Activated T-cell treated with anti-CD3 and anti-CD28 coated beads for 1 hour (primary cell): ENCODE data around the gene CYP3A4.
"Not testable (repeated sequence)": the region's sequence is repeated elsewhere in the genome, so short reads cannot be mapped to it uniquely, and the experiment has no call there.

Experiments used
- DNase-seq: peaks from one replicate; pipeline ENCODE4 v3.0.0-alpha.2; 2020; ENCODE audit warnings: low read depth

Gene CYP3A4

DNA sequence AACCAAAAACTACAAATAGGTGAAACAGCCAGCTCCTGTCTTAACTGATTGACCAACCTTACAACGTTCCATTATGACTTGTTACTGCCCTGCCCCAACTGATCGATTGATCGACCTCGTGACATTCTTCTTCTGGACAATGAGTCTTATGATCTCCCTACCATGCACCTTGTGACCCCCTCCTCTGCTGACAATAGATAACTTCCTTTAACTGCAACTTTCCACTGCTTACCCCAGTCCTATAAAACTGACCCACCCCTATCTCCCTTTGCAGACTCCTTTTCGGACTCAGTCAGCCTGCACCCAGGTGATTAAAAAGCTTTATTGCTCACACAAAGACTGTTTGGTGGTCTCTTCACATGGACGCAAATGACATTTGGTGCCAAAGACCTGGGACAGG, 60.8 kb downstream of the CYP3A4 start:
- not testable (repeated sequence) for DNase-seq

DNA sequence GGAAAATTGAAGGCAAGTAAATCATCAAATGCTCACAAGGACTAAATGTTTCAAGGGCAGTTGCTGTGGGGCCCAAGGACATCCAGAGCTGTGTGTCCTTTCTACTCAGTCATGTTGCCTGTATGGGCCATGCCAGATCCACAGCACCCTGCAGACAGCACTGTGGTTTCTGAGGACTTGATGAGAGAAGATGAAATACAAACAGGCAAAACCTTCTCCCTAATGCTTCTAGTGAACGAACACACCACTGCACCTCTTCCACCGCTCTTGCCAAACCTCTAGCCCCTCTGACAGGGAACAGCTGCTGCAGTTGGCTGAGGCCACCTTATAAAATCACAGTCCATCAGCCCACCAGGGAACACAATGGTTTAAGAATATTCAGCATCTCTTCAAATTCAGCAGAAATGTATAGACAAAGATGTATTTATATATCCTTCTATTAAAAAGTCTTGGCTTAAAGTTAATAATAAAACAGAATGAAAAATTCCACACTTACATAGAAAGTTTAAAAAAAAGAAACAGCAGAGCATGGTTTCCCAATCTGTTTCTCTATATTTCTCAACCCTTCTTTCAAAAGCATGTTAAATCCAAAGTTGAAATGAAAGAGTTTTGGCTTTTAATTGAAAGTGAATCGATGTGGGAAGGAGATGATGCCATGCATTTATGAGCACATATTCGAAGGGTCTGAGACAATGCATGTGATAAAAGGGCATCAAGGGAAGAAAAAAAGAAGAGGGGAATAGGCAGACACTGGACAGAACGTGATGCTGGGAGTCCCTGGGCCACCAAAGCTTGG, 63.0 kb downstream of the CYP3A4 start:
- DNase-seq, result no peak

DNA sequence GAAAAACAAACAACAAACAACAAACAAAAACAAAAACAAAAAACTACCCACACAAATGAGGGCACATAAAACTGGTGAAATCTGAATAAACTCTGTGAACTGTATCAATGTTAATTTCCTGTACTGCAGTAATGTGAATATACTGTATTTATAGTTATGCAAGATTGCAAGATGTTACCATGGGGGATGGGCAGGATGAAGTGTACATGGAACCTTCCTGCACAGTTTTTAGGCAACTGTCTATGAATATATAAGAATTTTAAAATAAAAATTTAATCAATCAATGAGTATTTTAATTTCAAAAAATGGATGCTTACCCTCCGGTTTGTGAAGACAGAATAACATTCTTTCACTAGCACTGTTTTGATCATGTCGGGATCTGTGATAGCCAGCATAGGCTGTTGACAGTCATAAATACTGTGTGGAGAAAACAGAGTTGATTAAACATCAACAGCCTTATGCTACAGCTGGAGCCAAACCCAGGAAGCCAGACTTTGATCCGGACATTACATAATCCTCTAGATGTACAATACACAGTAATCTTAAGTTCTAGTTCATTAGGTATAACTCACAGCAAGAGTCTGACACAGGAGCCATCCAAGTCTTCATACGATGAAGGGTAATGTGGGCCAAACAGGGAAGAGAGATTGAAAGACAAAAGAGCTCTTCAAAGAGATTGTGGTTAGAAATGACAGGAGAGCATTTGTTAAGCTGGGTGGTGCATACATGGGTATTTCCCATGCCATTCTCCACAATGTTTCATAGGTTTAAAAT, 63.8 kb downstream of the CYP3A4 start:
- DNase-seq, result no peak

DNA sequence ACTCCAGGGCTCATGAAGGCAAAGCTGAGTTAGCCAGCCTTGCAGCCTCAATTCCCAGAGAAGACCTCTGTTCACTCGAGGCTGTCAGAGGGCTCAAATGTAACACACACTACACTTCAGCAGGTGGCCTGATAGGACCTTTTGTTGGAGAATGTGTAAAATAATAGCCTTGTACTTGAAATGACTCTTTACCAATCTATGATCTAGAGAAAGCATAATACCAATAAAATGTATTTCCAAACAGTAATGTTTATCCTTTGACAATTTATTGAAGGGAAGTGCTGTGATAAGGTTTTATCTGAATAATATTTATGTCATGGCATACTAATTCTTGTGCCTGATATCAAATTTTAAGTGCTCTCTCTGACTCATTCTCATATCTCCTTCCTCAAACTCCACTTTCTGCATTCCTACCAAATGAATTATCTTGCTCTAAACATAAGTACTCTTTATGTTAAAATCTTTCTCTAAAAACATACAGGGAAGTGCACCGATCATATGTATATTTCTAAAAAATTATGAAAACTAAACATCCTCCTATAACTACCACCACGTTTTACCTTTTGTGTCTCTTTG, 69.9 kb downstream of the CYP3A4 start:
- DNase-seq, result no peak

DNA sequence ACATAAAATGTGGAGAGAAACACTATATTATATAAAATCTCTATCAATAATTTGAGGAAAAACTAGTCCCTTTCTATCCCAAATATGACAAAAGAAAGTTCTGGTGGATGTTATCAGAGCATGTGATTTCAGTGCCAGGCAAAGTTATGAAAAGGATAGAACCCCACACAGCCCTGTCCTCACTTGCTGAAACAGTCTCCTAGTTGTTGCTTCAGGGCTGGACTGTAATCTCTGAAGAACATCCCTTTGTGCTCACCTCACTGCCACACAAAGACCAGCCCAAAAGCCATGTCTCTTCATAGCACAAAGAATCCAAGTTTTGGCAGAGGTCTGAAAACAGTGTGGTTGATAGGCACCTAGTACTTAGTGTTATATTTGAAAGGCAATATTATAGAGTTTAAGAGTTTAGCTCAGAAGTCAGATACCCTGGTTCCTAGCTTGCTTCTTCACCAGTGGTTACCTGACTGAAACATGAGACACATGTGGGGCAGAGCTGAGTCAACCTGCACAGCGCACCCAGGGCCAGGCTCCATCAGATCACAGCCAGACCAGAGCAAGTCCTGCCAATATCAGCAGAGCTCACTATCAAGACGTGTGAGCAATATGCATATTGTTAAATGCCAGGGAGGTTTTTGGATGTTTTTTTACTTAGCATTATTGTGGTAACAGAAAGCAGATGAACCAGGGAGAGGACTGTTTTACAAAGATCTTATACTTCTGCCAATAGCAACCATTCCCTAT, 74.0 kb downstream of the CYP3A4 start:
- DNase-seq, result no peak

DNA sequence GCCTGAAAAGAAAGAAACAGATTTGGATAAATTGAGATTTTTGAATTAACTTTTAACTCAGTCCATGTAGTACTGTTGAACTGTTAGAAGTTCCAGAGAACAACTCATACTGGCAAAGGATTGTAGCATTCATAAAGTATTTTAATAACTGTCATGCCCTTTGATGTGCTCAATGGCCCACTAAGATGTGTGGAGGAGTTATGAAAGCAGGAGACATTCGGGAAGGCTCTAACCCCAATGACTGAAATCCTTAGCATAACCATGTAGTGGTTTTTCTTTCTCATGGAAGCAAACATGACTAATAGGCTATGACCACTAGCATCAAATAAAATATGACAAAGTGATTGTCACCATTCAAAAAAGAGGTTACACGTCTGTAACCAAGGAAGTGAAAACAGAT, 74.7 kb downstream of the CYP3A4 start:
- no peak for DNase-seq

DNA sequence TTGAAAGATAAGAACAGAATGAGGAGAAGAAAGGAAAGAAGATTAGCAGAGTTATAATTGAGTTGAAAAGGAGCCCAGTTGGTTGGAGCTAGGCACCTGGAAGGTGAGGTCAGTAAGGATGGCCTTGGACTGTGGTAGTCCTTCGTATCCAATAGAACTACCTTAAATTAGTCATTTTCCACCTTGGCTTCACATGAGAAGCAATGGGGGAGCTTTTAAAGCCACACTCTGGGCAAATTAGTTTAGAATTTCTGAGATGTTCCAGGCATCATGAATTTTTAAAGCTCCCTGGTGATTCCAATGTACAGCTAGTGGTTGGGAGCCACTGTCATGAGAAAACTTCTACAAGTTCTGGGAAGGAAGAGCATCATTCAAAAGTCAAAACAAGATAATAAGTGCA, 76.9 kb downstream of the CYP3A4 start:
- no peak for DNase-seq
